Endothelial cell of umbilical vein (primary cell): ENCODE measurements around the gene GLUD2. TPM values are rescaled to one million over a fixed set of nuclear protein-coding genes. Genes with fewer than 3 reads are reported as not detected.

Source experiments
- BruUV-seq: library from RNA; stranded (reverse); fragments of 400-500 nt; replicated peaks from 2 replicates; lab custom pipeline; 2021; lab: Mats Ljungman, UMichigan
- CTCF ChIA-PET: fragments of 300-600, 350-600 bp; sonication (Branson Sonifier 250); formaldehyde crosslinking; loops from one replicate; lab custom pipeline; 2021; ENCODE audit warnings: antibody characterized with exemption, inconsistent platforms; lab: Charles Lee
- POLR2A ChIA-PET: fragments of 300-600, 350-600 bp; sonication (Branson Sonifier 250); formaldehyde crosslinking; loops from one replicate; lab custom pipeline; 2021; ENCODE audit warnings: antibody characterized with exemption, inconsistent platforms; lab: Charles Lee
- DNase-seq: peaks from one replicate; pipeline ENCODE4 v3.0.0-alpha.2; 2011; ENCODE audit warnings: low read depth, low spot score
- FAIRE-seq: peaks from 2 replicates; lab custom pipeline; 2011; peaks lifted over from hg19 to GRCh38; lab: Jason Lieb, UNC
- H2AFZ ChIP-seq: 2 replicates; pipeline ENCODE4 v1.6.0; 2012; ENCODE audit warnings: low read depth, low read length, control low read depth, inconsistent platforms
- H3K27ac ChIP-seq: 2 replicates; pipeline ENCODE4 v1.5.1; 2011; ENCODE audit warnings: low read depth, mild to moderate bottlenecking, control low read depth, low read length, moderate library complexity; ENCODE audit not compliant: insufficient read depth
- H3K27me3 ChIP-seq, 2 experiments: 2 replicates each; pipeline versions ENCODE4 v1.6.0 to v1.6.1; 2011; ENCODE audit warnings: low read length in 2 of 2, mixed read lengths in 1 of 2; ENCODE audit not compliant: control insufficient read depth in 2 of 2, insufficient read depth in 2 of 2
- H3K36me3 ChIP-seq, 2 experiments: 2 replicates in 1 of 2; 3 replicates in 1 of 2; pipeline ENCODE4 v1.5.1; 2011; ENCODE audit warnings: low read length in 2 of 2, mild to moderate bottlenecking in 1 of 2, moderate library complexity in 1 of 2; ENCODE audit not compliant: control insufficient read depth in 2 of 2, insufficient read depth in 2 of 2; ENCODE audit errors: extremely low read depth in 1 of 2
- H3K4me1 ChIP-seq: 3 replicates; pipeline ENCODE4 v1.5.1; 2011; ENCODE audit warnings: mild to moderate bottlenecking, low read length; ENCODE audit not compliant: control insufficient read depth, insufficient read depth; ENCODE audit errors: extremely low read depth
- H3K4me2 ChIP-seq: 2 replicates; pipeline ENCODE4 v1.6.1; 2011; ENCODE audit warnings: low read length, control low read depth, mixed read lengths; ENCODE audit not compliant: insufficient read depth
- H3K4me3 ChIP-seq, 3 experiments: fragments of 200-600 bp in 1 of 3; sonication (generic), shearing (Covaris generic) in 1 of 3; replicated peaks in 1 of 3; 2 replicates each; pipeline ENCODE4 v1.5.1; 2011 to 2016; ENCODE audit warnings: control low read depth in 3 of 3, low read length in 3 of 3, mild to moderate bottlenecking in 2 of 3, inconsistent platforms in 1 of 3, low read depth in 1 of 3, moderate library complexity in 1 of 3; ENCODE audit not compliant: insufficient read depth in 1 of 3
- H3K79me2 ChIP-seq: 2 replicates; pipeline ENCODE4 v1.6.0; 2012; ENCODE audit warnings: low read length, inconsistent platforms; ENCODE audit not compliant: control insufficient read depth, insufficient read depth
- H3K9ac ChIP-seq: replicated peaks from 2 replicates; pipeline ENCODE3; 2011; ENCODE audit warnings: low read length, control low read depth; ENCODE audit not compliant: insufficient read depth; ENCODE audit errors: extremely low read depth
- H3K9me1 ChIP-seq: replicated peaks from 3 replicates; pipeline ENCODE4 v1.6.0; 2011; ENCODE audit warnings: mild to moderate bottlenecking, low read length; ENCODE audit not compliant: control insufficient read depth, insufficient read depth; ENCODE audit errors: extremely low read depth
- H3K9me3 ChIP-seq: replicated peaks from 2 replicates; pipeline ENCODE4 v1.5.1; 2012; ENCODE audit warnings: low read length, inconsistent platforms; ENCODE audit not compliant: control insufficient read depth, insufficient read depth
- H4K20me1 ChIP-seq: replicated peaks from 2 replicates; pipeline ENCODE3; 2011; ENCODE audit warnings: mild to moderate bottlenecking, low read length; ENCODE audit not compliant: control insufficient read depth, insufficient read depth; ENCODE audit errors: extremely low read depth
- EZH2 ChIP-seq: IDR thresholded peaks from 2 replicates; pipeline ENCODE4 v1.6.1; 2012; ENCODE audit warnings: borderline replicate concordance, low read depth, mild to moderate bottlenecking, moderate library complexity, low read length, inconsistent platforms; ENCODE audit not compliant: severe bottlenecking
- FOS ChIP-seq: IDR thresholded peaks from 2 replicates; pipeline ENCODE4 v1.6.1; 2011; ENCODE audit warnings: mild to moderate bottlenecking, low read length, moderate library complexity, borderline replicate concordance; ENCODE audit not compliant: insufficient read depth
- GATA2 ChIP-seq: IDR thresholded peaks from 2 replicates; pipeline ENCODE4 v1.7.0; 2011; ENCODE audit warnings: low read depth, mild to moderate bottlenecking, moderate library complexity, mixed read lengths, low read length; ENCODE audit not compliant: insufficient read length, insufficient read depth
- JUN ChIP-seq: IDR thresholded peaks from 2 replicates; pipeline ENCODE4 v1.6.1; 2011; ENCODE audit warnings: borderline replicate concordance, low read depth; ENCODE audit not compliant: insufficient read length, insufficient read depth
- MAX ChIP-seq: IDR thresholded peaks from 2 replicates; pipeline ENCODE4 v1.6.1; 2011; ENCODE audit not compliant: insufficient read depth, insufficient read length
- MYC ChIP-seq: IDR thresholded peaks from one replicate; pipeline ENCODE4 v1.6.1; 2011; ENCODE audit warnings: mild to moderate bottlenecking, low read depth, low read length
- POLR2A ChIP-seq: IDR thresholded peaks from 2 replicates; pipeline ENCODE4 v1.6.1; 2012; ENCODE audit warnings: low read depth, mild to moderate bottlenecking, control low read depth, low read length
- POLR2AphosphoS5 ChIP-seq: IDR thresholded peaks from 2 replicates; pipeline ENCODE4 v1.6.1; 2012; ENCODE audit warnings: low read depth, mild to moderate bottlenecking, control low read depth, low read length, moderate library complexity; ENCODE audit not compliant: insufficient read depth
- dilution Hi-C: fragments of 300-500 bp; cut with MboI; formaldehyde crosslinking; loops from one replicate; pipeline ENCODE4 v1.15.0; 2019; ENCODE audit warnings: low sequenced_read_pairs; ENCODE audit not compliant: extremely low pct_ligation_motif_present
- intact Hi-C: fragments of 100-400 bp; cut with micrococcal nuclease; formaldehyde crosslinking; loops from one replicate; pipeline ENCODE4 v1.10.0; 2022
- polyA plus RNA-seq, 4 experiments: library from polyadenylated mRNA; depleted of rRNA in 3 of 4; stranded (reverse) in 3 of 4; unstranded in 1 of 4; fragments of >200 nt; gene quantifications; 2 replicates each; pipeline versions ENCODE4 v1.2.1 to v1.2.3, GENCODE V29; 2011 to 2012; ENCODE audit warnings: missing spikeins in 1 of 4
- total RNA-seq: library from RNA; stranded (reverse); gene quantifications from 2 replicates; pipeline ENCODE4 v1.2.3, GENCODE V29; 2021
- TF ChIP-seq, protein P1 (sequence below), 2 donors: IDR thresholded peaks; 1 replicate in 1 of 2; 2 replicates in 1 of 2; pipeline ENCODE4 v1.5.1; 2011; ENCODE audit warnings: low read length in 2 of 2, mild to moderate bottlenecking in 2 of 2, moderate library complexity in 2 of 2, control low read depth in 1 of 2, inconsistent platforms in 1 of 2, low read depth in 1 of 2; ENCODE audit not compliant: insufficient read depth in 1 of 2; ENCODE audit errors: extremely low read depth in 1 of 2

The GLUD2 gene
- total and polyA plus RNA-seq, 2 donors (not counting 3 experiments of a cell fraction or from before 2014, with no cell fraction given): 0.19 to 0.33 TPM

DNA sequence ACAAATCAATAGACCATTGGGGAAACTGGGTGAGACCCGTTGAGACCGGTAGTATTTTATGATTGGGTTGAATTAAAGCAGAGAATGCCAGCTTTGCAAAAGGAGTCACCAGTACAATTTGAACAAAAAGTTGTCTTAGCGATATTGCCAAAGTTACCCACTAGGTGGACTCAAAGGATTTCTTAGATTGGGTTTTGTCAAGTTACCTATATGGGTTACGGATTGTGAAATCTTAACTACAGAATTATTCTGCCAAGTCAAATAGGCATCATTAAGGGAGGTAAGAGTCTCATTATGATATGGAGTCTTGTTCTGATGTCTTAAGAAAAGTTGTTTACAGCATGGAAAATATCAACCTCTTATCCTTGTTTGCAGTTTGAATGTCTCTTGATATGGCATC, 46.8 kb upstream of the GLUD2 start:
- Histone ChIP-seq H3K9me3 (no peaks in the 10 kb centered on the region), H3K27ac (no peak overlapping the region), H3K79me2 (no peaks in the 10 kb centered on the region), H3K27me3 (no peaks in the 10 kb centered on the region), H3K9me1 (no peaks in the 10 kb centered on the region), H3K4me2 (no peak overlapping the region), H3K4me1 (no peaks in the 10 kb centered on the region), H3K4me3 (no peak overlapping the region), H3K36me3 (no peaks in the 10 kb centered on the region), H2AFZ (no peak overlapping the region), H3K9ac (no peak overlapping the region), H4K20me1 (no peaks in the 10 kb centered on the region)
- DNase-seq (peak; percentile 1), FAIRE-seq (no peak)
- TF ChIP-seq EZH2 (no peak), POLR2A (no peak), GATA2 (no peak), FOS (no peak), MYC (no peak), JUN (no peak), POLR2AphosphoS5 (no peak), MAX (no peak)
- TF ChIP-seq, protein P1, sequence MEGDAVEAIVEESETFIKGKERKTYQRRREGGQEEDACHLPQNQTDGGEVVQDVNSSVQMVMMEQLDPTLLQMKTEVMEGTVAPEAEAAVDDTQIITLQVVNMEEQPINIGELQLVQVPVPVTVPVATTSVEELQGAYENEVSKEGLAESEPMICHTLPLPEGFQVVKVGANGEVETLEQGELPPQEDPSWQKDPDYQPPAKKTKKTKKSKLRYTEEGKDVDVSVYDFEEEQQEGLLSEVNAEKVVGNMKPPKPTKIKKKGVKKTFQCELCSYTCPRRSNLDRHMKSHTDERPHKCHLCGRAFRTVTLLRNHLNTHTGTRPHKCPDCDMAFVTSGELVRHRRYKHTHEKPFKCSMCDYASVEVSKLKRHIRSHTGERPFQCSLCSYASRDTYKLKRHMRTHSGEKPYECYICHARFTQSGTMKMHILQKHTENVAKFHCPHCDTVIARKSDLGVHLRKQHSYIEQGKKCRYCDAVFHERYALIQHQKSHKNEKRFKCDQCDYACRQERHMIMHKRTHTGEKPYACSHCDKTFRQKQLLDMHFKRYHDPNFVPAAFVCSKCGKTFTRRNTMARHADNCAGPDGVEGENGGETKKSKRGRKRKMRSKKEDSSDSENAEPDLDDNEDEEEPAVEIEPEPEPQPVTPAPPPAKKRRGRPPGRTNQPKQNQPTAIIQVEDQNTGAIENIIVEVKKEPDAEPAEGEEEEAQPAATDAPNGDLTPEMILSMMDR (IDR thresholded peaks at IDR 0.05; ENCODE audit: extremely low read depth in 1 of 2, insufficient read depth in 1 of 2, low read depth in 1 of 2, low read length in 2 of 2): no peak
- BruUV-seq: no TSS peak
- CTCF ChIA-PET: no interaction called here
- intact Hi-C loops (no loop called here), dilution Hi-C loops (no loop called here)
- POLR2A ChIA-PET: no interaction called here
